NOMO-1 (cell line): ENCODE measurements around the gene MGMT.

Experiments used
- DNase-seq, 2 experiments: peaks; one replicate each; lab custom pipeline; 2025; ENCODE audit not compliant: unreplicated experiment in 2 of 2; lab: John Stamatoyannopoulos, UW

Gene MGMT

GRCh38 chr10:129643266-129643665 is 176.2 kb downstream of the MGMT start:
- no peak for DNase-seq

GRCh38 chr10:129645487-129645886 is 178.4 kb downstream of the MGMT start:
- no peak for DNase-seq

GRCh38 chr10:129646973-129647372 is 179.9 kb downstream of the MGMT start:
- no peak for DNase-seq

GRCh38 chr10:129647590-129647989 is 180.5 kb downstream of the MGMT start:
- DNase-seq = no peak

- DNase-seq = no peak
Measured at GRCh38 chr10:129648856-129649255, 181.8 kb downstream of the MGMT start.

- DNase-seq = no peak
Measured at GRCh38 chr10:129652021-129652420, 185.0 kb downstream of the MGMT start.

- no peak for DNase-seq
Measured at GRCh38 chr10:129652521-129653201, 185.6 kb downstream of the MGMT start.

- no peak for DNase-seq
Measured at GRCh38 chr10:129653428-129653827, 186.4 kb downstream of the MGMT start.

GRCh38 chr10:129653861-129654260 is 186.8 kb downstream of the MGMT start:
- DNase-seq = no peak

GRCh38 chr10:129654461-129654860 is 187.4 kb downstream of the MGMT start:
- DNase-seq = no peak

GRCh38 chr10:129655007-129655678 is 188.1 kb downstream of the MGMT start:
- no peak for DNase-seq

GRCh38 chr10:129655679-129656031 is 188.6 kb downstream of the MGMT start:
- no peak for DNase-seq

GRCh38 chr10:129656642-129657041 is 189.6 kb downstream of the MGMT start:
- DNase-seq = no peak

GRCh38 chr10:129657297-129658017 is 190.4 kb downstream of the MGMT start:
- DNase-seq = no peak

- DNase-seq = no peak
Measured at GRCh38 chr10:129658376-129659072, 191.5 kb downstream of the MGMT start.

GRCh38 chr10:129659508-129660268 is 192.6 kb downstream of the MGMT start:
- peak; percentile 74 to 94 for DNase-seq

GRCh38 chr10:129660569-129660968 is 193.5 kb downstream of the MGMT start:
- DNase-seq = no peak

GRCh38 chr10:129662426-129662825 is 195.4 kb downstream of the MGMT start:
- DNase-seq = no peak

GRCh38 chr10:129670124-129670523 is 203.1 kb downstream of the MGMT start:
- DNase-seq = no peak

GRCh38 chr10:129673292-129673691 is 206.3 kb downstream of the MGMT start:
- no peak for DNase-seq
